Measurements from ENCODE around the gene ABCB8.
A peak's percentile ranks its signal among the peaks of the same experiment; 100 is the strongest.
"Not testable (repeated sequence)": the region's sequence is repeated elsewhere in the genome, so short reads cannot be mapped to it uniquely, and the experiment has no call there.

Gene ABCB8

GRCh38 chr7:151015967-151016366 is 12.3 kb upstream of the ABCB8 start:
- DNase-seq, result no peak

- no peak for DNase-seq
Measured at GRCh38 chr7:151016505-151016904, 11.7 kb upstream of the ABCB8 start.

- no peak for DNase-seq
Measured at GRCh38 chr7:151016942-151017341, 11.3 kb upstream of the ABCB8 start.

GRCh38 chr7:151017370-151017952 is 10.8 kb upstream of the ABCB8 start:
- no peak for DNase-seq

GRCh38 chr7:151017953-151018420 is 10.3 kb upstream of the ABCB8 start:
- DNase-seq, result peak; percentile 20 to 28

- no peak for DNase-seq
Measured at GRCh38 chr7:151018421-151019129, 9.7 kb upstream of the ABCB8 start.

- no peak for DNase-seq
Measured at GRCh38 chr7:151019130-151019447, 9.2 kb upstream of the ABCB8 start.

- no peak for DNase-seq
Measured at GRCh38 chr7:151020231-151020630, 8.0 kb upstream of the ABCB8 start.

GRCh38 chr7:151023232-151023631 is 5.0 kb upstream of the ABCB8 start:
- no peak for DNase-seq

GRCh38 chr7:151024435-151025056 is 3.7 kb upstream of the ABCB8 start, which contains the start of gene ATG9B:
TSS of gene ATG9B (minus strand) at chr7:151024494. CDS start at chr7:151024423, 71 bp downstream.
- DNase-seq, result no peak

GRCh38 chr7:151025924-151026671 is 2.2 kb upstream of the ABCB8 start:
- no peak for DNase-seq

- not testable (repeated sequence) for DNase-seq
Measured at GRCh38 chr7:151026771-151027727, 1.2 kb upstream of the ABCB8 start.

- DNase-seq, result not testable (repeated sequence)
Measured at GRCh38 chr7:151027728-151028130, 521 bp upstream of the ABCB8 start.

- DNase-seq, result no peak
Measured at GRCh38 chr7:151028948-151029501, 775 bp downstream of the ABCB8 start.

GRCh38 chr7:151031011-151031410 is 2.8 kb downstream of the ABCB8 start:
- no peak for DNase-seq

GRCh38 chr7:151032936-151033863 is 5.0 kb downstream of the ABCB8 start:
- no peak for DNase-seq

- DNase-seq, result no peak
Measured at GRCh38 chr7:151033864-151034249, 5.6 kb downstream of the ABCB8 start.

- DNase-seq, result no peak
Measured at GRCh38 chr7:151034312-151035025, 6.2 kb downstream of the ABCB8 start.

GRCh38 chr7:151035026-151035717 is 6.9 kb downstream of the ABCB8 start:
- DNase-seq, result no peak
